ENCODE measurements around the gene ELFN1.

Gene ELFN1

DNA sequence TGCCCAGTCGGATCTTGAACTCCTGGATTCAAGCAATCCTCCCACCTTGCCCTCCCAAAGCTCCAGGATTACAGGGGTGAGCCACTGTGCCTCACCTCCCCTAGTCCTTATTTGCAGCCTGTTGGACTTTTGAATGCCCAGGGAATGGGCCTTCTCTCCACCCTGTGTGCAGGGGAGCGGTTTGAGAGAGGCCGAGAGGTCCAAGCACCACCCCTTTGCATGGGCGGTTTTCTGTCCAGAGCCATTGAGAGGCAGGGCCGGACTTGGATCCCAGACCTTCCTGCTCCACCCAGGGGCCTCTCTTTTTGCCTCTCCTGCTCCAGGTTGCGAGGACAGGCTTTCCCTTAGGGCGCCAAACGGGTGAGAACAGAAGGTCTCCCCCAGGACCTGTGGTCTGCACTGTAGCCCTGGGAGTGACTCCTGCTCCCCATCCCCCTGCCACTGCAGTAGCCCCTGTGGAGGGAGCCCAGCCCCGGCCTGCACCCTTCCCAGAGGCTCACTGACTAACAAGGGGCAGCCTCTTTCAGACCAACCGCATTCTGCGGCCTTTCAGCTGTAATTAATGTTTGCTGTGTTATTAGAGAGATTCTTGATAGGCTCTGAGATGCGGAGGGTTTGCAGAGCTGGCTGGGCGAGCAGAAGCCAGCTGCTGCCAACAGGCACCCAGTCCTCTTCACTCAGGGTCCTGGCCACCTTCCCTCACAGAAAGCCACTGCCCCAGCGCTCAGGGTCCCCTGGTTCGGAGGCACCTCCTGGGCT is 57.9 kb downstream of the ELFN1 start:
- no peak for DNase-seq

DNA sequence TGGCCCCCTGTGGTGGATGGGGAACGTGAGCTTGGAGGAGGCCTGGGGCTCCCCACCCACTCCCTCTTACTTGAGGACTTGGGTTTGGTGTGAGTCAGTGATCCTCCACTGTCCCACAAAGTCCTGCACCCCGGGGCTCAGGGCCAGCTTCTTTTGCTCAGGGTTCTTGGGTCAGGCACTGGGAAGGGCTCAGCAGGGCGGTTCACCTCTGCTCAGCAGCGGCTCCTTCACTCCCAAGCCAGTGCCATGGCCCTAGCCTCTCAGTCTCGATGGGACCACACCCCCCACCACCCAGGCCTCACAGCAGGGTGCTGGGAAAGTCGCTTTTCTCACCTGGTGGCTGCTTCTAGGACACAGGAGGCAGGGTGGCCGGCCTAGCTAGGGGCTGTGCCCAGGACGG is 59.1 kb downstream of the ELFN1 start:
- DNase-seq: no peak

DNA sequence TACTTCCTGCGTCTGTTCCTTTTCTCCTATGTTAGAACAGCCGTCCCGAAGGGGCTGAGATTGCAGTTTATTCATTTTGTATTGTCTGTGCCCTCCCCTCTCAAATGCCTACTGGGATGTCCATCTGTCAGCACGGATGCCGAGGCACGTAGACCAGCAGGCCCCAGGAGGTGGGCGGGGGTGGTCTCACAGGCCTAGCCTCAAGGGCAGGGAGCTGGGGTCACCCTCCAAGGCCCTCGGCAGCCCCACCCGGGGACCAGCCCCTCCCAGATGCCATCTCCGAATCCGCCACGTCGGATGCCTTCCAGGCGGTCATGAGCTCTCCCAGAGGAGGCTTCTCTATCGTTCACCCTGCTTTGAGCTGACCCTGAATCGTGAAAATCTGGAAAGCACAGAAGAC is 59.7 kb downstream of the ELFN1 start:
- DNase-seq: no peak

DNA sequence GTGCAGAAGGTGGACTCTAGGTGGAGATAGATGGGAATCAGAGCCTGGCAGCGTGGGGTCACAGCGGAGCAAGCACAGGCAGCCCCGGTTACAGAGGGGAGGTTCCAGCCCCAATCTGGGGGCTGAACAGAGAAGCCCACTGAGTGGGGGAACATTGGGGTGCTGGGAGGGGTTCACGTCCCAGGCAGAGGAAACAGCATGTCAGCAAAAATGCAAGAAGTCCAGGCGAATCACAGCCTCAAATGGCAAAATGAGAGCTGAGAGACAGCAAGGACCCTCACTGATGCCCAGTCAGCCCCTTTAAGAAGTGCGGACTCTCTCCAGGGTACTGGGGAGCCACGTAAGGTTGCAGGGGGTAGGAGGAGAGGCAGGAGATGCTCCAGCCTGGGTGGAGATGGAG is 62.0 kb downstream of the ELFN1 start:
- no peak for DNase-seq

DNA sequence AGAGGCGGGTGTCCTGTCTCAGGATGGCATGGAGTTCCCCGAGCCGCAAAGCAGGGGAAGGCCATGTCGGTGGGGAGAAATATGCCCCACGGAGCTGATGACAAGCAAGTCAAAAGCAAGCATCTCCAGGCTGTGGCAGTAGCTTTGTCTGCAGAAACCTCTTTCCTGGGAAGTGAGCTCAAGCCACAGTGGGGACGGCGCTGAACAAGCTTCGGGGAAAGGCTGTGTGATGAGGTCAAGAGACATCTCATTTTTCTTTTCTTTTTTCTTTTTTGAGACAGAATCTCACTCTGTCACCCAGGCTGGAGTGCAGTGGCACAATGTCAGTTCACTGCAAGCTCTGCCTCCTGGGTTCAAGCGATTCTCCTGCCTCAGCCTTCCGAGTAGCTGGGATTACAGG is 62.6 kb downstream of the ELFN1 start:
- no peak for DNase-seq

DNA sequence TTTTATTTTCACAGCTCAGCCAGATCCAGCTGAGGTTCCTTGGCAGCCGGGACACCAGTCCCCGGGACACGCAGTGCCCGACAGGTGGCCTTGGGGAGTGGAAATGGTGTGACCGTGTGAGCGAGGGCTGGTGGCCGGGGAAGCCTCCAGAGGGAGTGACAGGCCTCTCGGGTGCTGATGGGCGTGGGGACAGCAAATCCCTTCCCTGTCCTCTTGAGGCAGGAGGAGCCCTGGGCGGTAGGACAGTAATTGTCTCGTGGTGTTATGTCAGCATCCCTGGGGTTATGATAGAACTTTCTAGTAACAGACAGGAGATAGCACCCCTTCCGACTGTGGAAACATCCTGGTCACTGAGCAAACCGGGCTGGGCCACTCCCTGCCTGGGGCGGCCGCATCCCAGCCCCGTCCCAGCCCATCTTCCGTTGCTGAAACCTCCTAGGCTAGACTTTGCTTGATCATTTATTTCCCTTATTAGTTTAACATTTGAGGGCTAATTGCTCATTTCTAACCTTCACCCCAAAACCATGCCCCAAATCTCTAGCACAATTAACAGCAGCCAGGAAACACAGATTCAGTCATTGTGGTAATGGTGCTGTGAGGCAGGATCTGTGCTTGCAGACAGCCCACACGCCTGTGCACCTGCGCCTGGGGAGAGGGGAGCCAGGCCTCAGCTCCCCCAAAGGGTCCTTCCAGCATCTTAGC is 63.3 kb downstream of the ELFN1 start:
- no peak for DNase-seq

DNA sequence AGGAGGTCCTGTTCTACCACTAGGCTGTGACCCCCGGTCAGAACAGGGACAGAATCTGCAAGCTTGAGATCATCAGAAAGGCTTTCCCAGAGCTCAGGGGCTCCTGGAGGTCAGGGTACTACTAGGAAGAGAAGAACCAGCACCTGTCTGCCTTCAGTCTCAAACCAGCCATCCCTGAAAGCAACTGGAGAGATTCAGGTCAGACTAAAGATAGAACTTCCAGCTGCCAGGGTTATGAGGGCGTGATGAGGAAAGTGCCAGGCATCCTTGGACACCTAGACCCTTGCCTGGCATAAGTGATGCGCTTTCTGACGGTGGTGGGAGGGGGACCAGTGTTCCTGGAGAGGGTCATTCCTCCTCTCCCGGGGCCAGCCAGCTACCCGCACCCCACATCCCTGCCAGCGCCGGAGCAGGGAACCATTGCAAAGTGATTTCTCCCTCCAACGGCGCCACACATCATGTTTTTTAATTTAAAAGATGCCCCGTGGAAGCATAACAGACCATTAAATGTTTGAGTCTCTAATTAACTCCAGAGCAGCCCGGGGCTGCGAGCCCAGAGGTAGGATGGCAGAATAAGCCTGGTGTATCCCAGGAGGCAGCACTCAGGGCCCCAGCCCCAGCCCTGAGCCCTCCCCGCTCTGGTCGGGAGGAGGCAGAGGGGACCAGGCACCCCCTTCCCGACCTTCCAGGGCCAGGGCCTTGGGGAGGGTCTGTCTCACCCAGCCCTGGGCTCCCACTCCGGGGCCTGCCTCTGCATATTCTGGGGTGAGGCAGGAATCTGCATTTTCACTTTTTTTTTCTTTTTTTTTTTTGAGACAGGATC is 64.0 kb downstream of the ELFN1 start:
- DNase-seq: no peak

DNA sequence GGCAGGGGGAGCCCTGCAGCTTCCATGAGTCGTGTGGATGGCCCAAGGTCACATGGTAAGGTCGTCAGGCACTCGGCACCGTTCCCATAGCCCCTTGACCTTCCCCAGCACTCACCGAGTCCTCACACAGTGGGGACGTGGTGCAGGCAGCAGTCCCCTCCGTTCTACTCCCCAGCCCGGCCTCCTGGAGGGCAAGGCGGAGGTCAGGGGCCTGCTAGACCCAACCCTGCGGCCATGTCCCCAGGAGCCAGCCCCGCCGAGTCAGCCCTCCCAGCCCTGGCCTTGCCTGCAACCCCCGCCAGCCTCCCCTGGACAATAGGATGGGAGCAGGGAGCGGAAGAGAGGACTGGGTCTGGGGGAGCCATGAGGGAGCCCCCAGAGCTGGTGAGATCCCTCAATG is 65.2 kb downstream of the ELFN1 start:
- no peak for DNase-seq

DNA sequence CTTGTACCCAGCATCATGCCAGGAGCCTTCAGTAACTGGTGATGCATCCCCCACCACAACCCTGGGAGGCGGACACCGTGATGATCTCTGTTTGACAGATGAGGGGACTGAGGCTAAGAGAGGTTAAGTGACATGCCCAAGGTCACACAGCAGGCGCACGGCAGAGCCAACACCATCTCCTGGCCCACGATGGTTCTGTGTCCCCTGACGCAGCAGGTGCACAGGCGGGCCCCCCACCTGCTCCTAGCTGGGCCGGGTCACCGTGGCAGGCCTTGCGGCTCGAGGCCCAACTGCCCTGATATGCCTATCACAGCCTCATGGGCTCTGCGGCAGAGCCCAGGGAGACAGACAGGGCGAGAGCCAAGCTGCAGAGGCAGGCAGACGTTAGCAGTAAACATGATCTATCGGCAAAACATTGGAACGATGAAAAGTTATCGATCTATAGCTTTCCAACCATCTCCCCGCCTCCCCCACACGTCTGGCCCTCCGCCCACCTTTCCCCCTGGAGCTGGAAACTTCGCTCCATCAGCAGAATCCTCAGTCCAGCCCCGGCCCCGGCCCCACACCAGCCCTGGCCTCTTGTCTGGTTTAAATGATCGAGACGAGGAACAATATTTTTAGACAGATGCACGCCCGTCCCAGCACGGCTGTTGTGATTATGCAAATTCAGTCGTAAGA is 65.9 kb downstream of the ELFN1 start:
- no peak for DNase-seq

DNA sequence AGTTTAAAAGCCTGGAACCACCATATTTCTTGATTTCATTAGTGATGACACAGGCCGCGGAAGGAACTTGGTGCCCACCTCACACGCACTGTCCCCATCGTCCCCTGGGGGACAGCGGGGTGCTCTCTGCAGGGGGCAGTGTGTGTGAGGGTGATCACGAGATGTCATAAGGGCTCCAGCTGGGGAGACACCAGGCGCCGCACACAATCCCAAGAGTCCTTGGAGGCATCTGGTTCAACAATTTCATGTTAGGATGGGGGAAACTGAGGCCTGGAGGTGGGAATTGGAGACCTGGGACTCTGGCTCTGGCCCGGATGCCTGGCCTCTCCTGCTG is 66.4 kb downstream of the ELFN1 start:
- DNase-seq: no peak

DNA sequence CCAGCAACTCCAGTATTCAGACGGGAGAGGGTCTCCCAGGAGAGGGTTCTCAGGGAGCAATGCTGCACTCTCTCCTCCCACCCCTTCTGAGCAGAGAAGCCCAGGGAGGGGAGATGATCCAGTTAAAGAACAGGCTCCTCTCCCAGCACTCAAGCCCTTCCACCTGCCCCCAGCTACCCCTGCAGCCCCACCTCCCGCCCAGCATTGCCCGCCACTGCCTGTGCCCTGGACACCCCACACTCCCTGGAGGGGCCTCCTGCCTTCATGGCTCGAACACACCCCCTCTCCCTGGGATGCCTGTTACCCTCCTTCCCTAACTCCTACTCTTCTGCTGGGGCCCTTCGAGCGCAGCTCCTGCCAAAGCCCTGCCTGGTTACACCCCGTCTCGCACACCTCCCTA is 66.8 kb downstream of the ELFN1 start:
- no peak for DNase-seq

DNA sequence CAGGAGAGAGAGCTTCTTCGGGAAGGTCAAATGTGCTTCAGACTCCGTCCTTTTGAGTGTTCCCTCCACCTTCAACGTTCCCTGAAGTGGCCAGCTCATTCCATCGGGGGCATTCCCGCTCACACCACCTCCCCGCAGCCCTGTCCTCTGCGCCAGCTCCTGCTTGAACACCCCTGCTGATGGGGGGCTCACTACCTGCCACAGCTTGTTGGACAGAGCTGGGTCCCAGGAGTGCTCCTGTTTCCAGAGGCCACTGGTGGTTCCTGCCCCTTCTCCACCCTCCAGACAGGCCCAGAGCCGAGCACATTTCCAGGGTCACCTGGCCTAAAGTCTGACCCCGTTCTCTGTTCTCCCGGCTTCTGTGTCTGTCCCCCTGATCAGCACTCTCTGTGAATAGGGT is 67.4 kb downstream of the ELFN1 start:
- no peak for DNase-seq

DNA sequence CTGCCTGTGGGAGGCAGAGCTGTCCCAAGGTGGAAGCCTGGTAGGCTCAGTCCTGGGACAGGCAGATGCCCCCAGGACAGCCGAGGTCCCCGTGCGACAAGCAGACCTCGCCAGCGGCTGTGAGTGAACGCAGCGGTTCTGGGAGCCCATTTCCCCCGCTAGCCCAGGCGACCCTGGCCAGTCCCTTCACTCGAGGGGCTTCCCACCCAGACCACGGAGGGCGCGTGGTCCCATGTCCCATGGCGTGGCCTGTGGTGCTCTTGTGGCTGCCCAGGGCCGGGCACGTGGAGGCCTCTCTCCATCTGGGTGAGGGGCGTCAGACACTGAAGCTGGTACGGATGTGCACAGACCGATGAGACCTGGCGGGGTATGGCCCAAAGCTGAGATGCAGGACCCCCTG is 67.9 kb downstream of the ELFN1 start:
- DNase-seq: no peak

DNA sequence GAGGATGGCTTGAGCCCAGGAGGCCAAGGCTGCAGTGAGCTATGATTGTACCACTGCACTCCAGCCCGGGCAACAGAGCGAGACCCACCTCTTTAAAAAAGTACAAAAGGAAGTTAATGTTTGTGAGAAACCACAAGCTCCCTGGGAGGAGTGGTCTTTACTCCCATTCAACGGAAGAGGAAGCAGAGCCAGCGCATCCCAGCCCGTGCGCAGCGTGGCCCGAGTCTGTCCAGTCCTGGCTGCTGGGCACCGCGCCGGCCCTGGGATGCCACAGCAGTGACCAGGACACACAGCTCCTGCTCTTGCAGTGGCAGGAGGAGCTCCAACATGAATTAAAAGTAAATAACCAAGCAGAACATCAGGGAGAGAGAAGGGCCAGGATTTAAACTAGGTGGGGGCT is 68.4 kb downstream of the ELFN1 start:
- DNase-seq: no peak

DNA sequence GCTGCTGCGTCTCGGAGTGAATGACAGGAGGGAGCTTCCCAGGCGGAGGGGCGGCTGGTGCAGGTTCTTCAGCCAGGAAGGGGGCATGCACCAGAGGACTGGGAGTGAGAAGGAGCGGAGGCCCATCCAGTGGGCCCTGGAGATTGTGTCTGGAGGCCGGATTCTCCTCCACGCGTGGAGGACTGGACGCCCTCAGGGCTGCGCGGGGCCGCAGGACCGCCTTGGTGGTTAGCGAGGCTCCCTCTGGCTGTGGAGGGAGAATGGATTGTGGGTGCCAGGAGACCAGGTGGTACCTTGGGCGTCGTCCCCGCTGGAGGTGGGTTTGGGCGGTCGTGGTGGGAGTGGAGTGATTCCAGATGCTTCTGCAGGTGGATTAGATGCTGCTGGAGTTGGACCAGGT is 68.9 kb downstream of the ELFN1 start:
- no peak for DNase-seq

DNA sequence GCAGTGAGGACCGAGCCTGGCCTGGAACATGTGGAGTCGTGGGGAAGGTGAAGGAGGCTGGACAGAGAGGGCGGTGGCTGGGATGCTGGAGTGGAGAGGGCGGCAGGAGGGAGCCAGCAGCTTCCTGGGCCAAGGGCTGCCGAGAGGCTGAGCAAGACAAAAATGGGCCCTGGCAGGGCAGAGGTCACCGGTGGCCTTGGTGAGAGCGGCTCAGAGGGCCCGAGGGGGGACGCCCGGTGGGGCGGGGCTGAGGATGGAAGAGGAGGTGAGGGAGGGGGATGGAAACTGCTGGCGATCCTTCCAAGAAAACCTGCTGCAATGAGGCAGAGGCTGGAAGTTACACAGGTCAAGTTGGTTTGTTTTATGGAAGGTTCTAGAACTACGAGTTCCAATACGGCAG is 69.5 kb downstream of the ELFN1 start:
- DNase-seq: no peak

DNA sequence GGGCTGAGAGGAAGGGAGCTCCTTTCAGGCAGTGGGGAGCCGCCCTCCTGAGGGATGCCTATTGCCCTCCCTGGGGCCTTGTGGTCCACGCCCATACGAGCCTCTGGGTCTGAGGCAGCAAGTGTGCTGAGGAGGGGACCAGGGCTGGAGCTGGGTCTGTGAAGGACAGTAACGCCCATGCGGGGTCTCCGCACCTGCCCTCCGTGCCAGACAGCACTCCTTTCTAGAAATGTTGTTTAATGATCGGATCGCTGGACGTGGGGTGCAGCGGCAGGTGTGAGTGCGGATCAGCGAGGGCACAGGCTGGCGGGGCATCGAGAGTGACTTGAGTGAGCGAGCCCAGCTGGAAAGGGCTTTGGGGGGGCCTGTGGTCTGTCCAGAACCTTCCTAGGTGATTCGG is 70.1 kb downstream of the ELFN1 start:
- DNase-seq: no peak

DNA sequence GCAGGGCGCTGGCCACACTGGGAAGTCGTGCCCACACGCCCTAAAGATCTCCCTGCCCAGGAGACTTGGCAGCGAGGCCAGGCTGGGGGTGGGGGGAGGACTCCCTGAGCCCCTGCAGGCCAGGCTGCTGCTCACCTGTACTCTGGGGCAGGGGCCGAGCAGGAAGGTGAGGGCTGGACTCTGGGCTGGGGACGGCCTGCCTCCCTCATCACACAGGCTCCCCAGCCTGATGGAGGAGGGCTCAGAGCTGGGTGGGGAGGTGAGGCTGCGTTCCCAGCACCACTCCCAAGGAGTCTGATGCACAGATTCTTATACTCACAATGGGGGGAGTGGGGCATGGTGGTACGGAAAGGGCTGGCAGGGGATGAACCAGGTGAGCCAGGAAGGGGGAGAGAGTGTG is 71.2 kb downstream of the ELFN1 start:
- DNase-seq: no peak

DNA sequence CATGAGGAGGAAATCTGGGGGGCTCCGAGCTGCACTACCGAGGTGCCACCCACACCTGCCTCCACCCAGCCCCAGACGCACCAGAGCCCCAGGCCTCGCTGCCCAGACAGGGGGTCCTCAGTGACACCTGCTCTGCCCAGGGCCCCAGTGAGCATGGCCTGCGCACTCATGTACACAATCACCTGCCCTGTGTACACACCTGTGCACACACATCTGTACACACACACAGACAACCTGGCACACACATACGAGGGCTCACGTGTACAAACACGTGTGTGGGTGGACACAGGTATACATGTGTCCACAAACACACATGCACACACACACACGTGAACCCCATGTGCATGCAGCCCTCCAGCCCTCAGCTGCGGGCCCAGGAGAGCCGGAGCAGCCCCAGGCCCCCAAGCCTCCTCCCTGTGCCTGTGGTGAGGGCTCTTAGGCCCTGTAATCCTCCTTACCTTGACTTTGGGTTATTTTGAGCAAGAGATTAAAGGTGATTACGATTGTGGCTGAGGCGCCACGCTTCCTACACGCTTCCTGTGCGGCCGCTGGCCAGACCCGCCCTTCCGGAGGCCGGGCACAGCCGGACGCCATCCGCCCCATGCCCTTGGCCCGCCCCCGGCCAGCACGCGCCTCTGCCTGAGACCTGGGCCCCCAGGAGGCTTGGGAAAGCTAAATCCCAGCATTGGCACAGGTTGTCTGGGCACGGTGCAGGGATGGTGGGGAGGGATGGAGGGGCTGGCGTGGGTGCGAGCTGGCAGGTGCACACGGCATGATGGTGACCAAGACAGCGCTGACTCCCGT is 71.9 kb downstream of the ELFN1 start:
- DNase-seq: no peak

DNA sequence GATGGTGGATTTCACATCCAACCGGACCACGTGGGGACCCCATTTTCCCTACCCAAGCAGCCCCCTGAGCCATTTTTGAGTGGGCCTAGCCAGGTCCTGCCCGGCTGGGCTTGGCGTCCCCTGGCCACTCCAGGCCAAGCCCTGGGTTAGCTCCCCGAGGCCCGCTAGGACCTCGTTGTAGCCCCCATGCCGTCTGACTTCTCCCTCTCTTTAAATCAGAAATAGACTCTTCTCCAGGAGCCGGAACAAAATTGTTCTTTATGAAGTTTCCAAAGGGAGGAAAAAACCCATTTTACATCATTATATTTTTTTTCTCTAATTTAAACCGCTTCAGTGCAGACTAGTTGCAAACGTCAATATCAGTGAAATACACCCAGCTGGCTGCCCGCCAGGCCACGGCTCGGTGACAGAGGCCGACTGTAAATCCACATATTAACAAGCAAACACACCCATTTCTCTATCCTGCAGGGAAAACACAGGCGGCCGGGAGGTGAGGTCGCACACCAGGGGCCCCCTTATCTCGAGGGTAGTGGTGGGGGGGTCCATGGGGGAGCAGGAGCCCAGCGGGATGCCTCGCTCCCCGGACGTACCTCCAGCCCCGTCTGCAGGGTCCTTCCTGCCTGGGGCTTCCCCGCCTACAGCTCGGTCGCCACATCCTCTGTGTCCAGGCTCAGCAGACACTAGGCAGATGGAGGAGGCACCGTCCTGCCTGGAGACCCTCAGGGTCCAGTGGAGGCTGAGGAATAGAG is 72.7 kb downstream of the ELFN1 start:
- DNase-seq: peak; percentile 20

DNA sequence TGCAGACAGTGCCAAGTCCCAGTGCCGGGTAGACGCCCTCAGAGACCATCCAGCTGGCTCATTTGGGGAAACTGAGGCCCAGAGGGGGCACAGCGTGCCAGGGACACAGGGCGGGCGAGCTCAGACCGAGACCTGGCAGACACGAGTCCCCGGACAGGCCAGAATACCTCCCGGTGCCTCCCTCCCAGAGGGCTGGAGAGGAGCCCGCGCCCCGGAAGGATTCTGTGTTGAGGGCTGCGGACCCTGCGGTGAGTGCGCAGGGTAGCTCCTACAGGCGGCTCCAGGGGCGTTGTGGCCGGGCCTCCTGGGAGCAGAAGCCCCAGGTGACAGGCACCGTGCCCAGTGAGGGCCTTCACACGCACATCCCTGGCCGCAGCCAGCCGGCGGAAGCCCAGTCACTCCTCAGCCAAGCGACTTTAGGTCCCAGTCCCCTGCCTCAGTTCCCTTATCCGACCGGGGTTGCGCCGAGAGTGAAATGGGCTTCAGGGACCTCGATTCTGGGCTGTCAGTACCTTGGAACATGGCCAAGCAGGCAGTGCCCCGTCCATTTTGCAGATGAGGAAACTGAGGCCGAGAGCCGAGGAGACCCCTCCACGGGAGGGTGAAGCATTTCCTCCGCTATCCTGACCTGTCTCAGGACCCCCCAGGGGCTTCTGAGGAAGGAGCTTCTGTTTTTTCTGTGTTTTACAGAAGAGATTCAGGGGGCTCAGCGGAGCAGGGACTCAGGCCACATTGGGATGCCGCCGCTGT is 73.6 kb downstream of the ELFN1 start:
- no peak for DNase-seq
